ENCODE results near the gene GALNT8. TPM values are rescaled to one million over a fixed set of nuclear protein-coding genes. Genes with fewer than 3 reads are reported as not detected.
"Not testable (repeated sequence)": the region's sequence is repeated elsewhere in the genome, so short reads cannot be mapped to it uniquely, and the experiment has no call there.

The GALNT8 gene, protein sequence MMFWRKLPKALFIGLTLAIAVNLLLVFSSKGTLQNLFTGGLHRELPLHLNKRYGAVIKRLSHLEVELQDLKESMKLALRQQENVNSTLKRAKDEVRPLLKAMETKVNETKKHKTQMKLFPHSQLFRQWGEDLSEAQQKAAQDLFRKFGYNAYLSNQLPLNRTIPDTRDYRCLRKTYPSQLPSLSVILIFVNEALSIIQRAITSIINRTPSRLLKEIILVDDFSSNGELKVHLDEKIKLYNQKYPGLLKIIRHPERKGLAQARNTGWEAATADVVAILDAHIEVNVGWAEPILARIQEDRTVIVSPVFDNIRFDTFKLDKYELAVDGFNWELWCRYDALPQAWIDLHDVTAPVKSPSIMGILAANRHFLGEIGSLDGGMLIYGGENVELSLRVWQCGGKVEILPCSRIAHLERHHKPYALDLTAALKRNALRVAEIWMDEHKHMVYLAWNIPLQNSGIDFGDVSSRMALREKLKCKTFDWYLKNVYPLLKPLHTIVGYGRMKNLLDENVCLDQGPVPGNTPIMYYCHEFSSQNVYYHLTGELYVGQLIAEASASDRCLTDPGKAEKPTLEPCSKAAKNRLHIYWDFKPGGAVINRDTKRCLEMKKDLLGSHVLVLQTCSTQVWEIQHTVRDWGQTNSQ
- total RNA-seq, result under 1 TPM; 0.21 to 0.27 TPM

DNA sequence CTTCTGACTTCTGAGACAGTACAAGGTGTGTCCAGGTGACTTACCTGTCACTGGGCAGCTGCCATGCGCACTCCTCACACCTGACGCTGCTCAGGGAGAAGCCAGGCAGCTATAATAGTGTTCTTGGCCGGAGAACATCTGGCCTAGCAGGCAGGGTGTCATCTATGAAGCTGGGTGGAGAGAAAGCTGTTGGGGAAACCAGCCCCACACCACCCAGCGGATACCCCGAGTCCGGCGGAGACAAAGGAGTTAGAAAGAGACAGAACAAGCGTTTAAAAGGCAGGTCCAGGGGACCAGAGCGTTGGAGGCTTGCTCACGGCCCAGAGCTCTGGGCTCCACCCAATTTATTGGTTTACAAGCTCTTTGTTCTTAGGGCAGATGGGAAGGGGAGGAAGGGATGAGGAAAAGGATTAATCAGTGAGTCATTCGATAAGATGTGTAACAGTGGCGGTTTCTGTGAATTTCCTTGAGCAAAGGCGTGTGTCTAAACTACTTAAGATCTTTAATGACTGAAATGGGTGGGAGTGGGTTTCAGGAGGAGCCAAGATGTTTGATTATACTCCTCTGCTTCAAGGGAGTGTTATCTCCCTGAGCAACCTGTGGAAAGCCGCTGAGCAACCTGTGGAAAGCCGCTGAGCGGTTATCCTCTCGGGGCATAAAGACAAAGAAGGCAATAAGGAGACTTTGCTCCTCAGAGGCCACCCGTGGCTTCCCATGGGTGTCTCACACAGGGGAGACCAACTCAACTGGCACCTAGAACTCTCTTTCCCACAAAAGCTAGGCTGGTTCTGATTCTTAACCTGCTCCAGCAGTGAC lies at the start of gene GALNT8:
GALNT8 (plus strand) TSS at position 580 of the 816 bp plus-strand sequence. CDS start 278 bp downstream, outside the sequence.
- ChIA-PET POLR2A (no interaction called here), CTCF (no interaction called here)

DNA sequence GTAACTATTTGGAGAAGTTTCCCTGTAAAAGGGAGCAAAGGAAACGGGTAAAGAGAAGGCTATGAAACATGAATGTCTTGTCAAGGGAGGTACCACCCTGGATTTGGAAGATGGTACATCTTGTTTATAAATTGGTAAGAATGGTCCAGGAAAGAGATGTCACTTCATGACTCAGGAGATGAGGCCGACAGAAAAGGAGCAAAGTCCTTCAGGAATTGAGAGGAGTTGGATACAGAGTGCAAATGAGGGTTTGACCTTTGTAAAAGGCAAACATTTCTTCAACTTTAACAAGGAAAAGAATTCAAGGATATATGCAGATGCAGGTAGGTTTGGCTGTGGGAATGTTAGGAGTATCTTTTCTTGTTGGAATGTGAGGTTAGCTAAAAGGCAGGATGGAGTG lies 40.5 kb upstream of the GALNT8 start:
- POLR2A ChIA-PET, result no interaction called here
- CTCF ChIA-PET, result no interaction called here

DNA sequence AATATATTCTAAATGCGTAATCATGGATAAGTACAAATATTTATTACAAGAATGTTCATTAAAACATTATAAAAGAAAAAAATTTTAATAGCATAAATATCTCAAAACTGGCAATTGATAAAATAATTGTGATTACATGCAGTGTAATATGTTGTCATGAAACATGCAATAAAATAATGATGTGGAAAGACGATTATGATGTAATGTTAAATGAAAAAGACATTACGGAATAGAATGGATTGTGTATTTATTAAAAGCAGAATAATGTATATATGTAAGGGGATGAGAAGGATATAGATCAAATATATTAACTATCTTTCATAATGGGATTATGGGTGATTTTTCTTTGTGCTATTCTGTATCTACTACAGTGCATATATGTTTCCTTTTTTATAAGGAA lies 38.5 kb upstream of the GALNT8 start:
- ChIA-PET POLR2A (no interaction called here), CTCF (no interaction called here)

DNA sequence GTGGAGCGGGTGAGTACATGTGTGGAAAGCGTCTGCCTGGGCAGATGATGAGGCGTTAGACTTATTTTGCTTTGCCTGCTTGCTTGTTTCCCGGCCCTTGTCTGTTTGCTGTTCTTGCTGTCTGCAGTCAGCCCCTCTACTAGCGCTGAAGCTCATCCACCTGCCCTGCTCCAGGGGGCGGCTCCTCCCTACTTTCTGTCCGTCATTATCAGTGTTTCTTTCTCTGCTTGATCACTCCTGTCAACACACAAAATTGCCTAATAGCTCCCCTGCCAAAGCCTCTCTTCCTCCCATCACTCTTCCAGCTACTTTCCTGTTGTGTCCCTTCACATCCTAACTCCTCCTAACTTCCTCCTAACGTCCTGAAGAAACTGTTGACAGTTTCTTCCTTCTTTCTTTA lies 34.9 kb upstream of the GALNT8 start:
- ChIA-PET CTCF (no interaction called here), POLR2A (no interaction called here)

DNA sequence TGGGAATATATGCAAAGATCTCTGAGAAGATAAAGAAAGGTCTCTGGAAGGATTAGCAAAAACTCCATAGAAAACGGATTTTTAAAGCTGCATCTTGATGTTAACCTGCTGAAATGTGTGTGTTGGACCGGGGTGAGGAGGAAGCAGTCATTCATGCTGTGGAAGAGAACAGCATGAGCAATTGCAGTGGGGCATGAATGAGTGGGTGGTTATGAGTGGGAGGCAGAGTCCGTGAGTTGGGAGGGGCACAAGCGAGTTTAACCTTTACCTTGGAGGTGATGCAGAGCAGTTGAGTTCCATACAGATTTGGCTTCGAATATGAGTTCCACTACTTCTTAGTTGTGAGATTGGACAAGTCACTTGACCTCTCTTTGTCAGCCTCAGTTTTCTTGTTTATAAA lies 29.4 kb upstream of the GALNT8 start:
- ChIA-PET CTCF (no interaction called here), POLR2A (no interaction called here)

DNA sequence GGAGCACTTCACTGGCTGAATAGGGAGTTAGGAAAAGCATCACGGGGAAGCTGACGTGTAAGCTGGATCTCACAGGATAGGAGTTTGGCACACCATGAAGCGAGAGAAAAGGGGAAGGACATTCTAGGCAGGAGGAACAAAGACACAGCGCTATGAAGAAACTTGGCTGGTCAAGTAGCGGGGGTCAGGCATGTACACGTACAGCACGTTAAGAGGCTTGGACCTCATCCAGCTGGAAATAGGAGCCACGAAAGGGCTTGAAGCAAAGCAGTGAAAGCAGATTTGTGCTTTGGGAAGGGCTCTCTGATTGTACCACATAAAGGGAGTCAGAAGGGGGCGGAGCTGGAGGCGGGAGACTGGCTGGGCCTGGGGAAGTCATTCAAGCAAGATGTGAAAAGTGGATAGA lies 19.6 kb upstream of the GALNT8 start:
- ChIA-PET CTCF (interaction anchor here (0.6 kb wide), 1 partner anchor 59 kb away, joined by 3 read pairs; no protein-coding TSS in a partner anchor), POLR2A (interaction anchor here (0.6 kb wide), 1 partner anchor 169 kb away, joined by 9 read pairs; no protein-coding TSS in a partner anchor)

DNA sequence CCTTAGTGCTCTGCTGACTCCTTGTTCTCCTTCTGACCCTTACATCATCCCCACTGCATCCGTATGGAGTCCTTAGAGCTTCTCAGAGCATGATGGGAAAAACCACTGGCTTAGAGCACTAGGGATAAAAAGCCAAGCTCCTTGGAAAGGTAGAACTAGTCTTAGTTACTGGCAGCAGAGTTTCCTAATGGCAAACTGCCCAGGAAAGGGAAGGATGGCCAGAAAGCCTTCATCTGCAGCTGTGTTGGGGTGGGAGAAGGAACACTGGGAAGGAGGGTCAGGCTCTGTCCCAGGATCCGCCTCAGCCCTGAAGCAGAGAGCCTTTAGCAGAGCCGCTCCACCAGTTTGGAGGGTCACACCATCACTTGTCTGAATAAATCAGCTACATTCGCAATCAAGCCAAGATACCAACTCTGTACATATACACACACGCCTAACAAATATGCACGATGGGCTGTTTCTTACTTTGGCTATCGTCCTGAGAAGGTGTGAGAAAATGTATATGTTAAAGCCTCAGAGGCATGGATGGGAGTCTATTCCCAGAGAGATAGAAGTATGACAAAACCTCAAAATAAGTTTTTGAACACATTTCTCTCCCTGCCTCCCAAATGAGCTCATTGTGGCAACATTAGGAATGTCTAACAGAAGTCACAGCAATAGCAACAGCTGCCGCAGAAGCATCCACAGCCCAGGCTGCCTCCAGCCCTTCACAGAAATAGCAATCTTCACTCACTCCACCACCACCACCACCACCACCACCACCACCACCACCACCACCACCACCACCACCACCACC lies 18.6 kb upstream of the GALNT8 start:
- POLR2A ChIA-PET, result no interaction called here
- CTCF ChIA-PET, result no interaction called here

DNA sequence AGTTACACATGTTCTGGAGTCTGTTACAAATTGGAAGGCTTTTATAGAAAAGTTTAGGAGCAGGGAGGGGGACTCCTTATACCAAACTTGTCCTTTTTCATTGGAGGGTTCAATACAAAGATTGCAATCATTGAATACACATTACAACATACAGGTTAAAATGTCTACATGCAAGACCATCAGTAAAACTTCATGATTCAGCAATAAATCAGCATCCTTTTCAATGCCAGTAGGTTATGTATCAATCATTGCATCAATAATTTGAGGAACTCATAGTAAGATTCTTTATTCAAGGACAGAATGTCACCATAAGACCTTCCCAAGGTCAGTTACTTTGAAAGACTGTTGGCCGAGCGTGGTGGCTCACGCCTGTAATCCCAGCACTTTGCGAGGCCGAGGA lies 16.5 kb upstream of the GALNT8 start:
- POLR2A ChIA-PET, result no interaction called here

DNA sequence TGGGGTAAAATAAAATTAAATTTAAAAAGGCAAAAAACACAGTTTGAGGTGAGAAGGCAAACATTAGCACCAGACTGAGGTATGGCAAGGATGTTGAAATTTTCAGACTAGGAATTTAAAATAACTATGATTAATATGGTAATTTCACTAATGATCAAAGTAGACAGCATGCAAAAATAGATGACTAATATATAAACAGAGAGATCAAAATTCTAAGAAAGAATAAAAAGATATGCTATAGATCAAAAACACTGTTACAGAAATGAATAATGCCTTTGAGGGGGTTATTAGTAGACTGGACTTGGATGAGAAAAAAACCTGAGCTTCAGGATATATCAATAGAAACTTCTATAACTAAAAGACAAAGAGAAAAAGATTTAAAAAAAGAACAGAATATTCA lies 14.4 kb upstream of the GALNT8 start:
- POLR2A ChIA-PET, result interaction anchor here (0.6 kb wide), 1 partner anchor 384 kb away, joined by 4 read pairs; no protein-coding TSS in a partner anchor
- CTCF ChIA-PET, result interaction anchor here (1.2 kb wide), 1 partner anchor 897 kb away, joined by 4 read pairs; no protein-coding TSS in a partner anchor

More for the DNA sequence above, 16.5 kb upstream of the GALNT8 start:
- CTCF ChIA-PET, result no interaction called here

DNA sequence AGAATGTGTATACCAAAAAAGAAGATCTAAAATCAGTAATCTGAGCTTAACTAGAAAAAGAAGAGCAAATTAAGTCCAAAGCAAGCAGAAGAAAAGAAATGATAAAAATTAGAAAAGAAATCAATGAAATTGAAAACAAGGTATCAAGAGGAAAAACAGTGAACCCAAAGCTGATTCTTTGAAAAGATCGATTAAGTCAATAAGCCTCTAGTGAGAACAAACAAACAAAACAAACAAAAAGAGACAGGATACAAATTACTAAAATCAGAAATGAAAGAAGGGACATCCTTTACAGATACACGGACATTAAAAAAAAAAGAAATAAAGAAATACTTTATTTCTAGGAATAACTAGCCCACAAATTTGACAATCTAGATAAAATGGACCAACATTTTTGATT lies 12.9 kb upstream of the GALNT8 start:
- ChIA-PET CTCF (no interaction called here), POLR2A (no interaction called here)

DNA sequence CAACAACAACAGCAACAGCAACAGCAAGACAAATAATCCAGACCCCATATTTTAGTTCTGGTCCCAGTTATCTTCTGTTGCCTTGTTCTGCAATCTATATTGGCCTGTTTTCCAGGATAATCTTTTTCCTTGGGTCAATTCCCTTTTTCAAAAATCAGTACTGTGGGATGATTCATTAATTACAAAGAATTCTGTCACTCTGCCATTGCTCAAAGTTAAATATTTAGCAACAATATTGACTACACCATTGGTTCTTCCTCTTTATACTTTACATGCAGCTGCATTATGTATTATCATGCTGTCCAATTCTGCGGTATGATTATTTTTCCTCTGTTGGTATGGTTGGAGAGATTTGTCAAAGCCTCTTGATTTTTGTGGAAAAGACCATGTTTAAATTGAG lies 10.1 kb upstream of the GALNT8 start:
- POLR2A ChIA-PET, result no interaction called here
- CTCF ChIA-PET, result no interaction called here

DNA sequence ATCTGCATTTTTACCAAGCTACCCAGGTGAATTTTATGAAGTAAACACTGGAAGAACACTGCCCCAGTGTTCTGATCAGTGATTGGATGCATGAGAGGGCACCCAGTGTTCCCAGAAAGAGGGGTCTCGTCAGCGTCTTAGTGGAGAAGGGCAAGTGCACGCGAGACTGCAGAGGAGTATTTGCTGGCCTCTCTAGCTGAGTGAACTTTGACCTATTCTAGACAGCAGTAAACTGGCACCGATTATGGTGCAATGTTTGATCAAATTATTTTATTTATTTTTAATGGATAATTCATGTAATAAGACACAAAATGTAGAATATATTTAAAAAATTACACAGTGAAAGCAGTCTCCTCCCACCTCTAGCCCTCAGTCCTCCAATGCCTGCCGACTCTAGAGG lies 5.3 kb upstream of the GALNT8 start:
- POLR2A ChIA-PET, result no interaction called here

DNA sequence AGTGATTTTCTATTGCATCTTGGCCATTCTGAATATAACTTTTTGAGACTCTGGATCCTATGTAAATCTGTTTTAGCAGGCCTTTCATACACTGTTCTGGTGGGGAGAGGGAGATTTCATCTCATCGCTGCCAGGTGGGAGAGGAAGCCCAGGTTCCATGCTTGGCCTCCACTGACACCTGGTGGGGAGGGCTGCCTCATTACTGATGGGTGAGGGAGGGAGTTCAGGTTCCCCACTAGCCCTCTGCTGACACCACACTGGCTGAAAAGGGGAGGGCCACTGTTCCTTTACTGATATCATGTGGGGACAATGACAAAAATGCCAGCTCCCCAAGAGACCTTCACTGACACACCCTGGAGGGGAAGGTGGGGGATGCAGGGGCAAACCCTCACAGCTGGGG lies 2.4 kb upstream of the GALNT8 start:
- CTCF ChIA-PET, result no interaction called here

More for the DNA sequence above, 5.3 kb upstream of the GALNT8 start:
- CTCF ChIA-PET, result no interaction called here

DNA sequence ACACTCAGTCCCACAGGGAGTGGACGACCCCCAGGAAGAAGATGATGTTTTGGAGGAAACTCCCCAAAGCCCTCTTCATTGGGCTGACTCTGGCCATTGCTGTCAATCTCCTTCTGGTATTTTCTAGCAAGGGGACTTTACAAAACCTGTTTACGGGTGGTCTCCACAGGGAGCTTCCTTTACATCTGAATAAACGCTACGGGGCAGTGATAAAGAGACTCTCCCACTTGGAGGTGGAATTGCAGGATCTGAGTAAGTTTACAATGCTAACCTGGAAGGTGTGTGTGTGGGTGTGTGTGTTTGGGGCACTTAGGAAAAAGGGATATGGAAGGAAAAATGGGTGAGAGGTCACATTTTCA lies 416 bp downstream of the GALNT8 start:
- POLR2A ChIA-PET, result no interaction called here
- CTCF ChIA-PET, result no interaction called here

More for the DNA sequence above, 2.4 kb upstream of the GALNT8 start:
- POLR2A ChIA-PET, result no interaction called here

DNA sequence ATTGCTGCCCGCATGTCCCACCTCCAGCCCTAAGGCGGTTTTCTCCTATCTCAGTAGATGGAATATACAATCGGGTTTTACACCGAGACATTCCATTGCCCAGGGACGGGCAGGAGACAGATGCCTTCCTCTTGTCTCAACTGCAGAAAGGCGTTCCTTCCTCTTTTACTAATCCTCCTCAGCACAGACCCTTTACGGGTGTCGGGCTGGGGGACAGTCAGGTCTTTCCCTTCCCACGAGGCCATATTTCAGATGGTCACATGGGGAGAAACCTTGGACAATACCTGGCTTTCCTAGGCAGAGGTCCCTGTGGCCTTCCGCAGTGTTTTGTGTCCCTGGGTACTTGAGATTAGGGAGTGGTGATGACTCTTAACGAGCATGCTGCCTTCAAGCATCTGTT lies 1.4 kb downstream of the GALNT8 start:
- CTCF ChIA-PET, POLR2A ChIA-PET: not testable (repeated sequence)

DNA sequence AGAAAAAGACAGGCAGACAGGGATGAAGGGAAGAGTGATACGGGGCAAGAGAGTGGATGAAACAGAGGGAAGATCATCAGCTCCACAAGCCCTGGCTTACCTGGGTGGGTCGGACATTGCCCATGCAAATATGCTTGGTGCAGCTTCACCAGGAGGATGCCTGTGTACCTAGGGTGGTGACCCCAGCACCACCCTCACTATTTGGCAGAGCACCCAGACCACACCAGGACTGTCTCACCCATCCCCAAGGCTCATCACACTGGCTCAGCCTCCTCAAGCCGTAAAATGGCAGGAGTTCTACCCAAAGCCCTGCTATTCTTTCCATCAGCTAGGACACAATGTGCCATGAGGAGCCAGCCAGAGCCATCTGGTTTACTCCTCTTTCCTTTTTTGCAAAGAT lies 3.0 kb downstream of the GALNT8 start:
- ChIA-PET POLR2A (no interaction called here), CTCF (no interaction called here)

DNA sequence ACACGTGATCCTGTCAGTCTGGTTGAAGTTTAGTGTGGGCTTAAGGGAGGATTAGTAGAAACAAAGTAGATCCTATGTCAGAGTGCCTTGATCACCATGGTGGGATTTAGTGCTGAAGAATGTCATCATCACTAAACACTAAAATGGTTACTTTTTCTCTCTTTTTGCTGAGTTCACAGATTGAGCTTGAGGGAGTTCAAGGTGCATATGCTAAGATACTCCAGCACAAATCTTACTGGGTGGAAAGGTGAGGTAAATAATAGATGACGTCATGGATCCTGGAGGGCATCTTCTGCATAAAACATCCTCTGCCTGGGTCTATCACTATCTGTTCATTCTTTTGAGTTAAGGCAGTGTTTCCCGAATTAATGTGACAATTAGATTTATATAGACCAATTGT lies 4.9 kb downstream of the GALNT8 start:
- POLR2A ChIA-PET, result no interaction called here
- CTCF ChIA-PET, result no interaction called here

DNA sequence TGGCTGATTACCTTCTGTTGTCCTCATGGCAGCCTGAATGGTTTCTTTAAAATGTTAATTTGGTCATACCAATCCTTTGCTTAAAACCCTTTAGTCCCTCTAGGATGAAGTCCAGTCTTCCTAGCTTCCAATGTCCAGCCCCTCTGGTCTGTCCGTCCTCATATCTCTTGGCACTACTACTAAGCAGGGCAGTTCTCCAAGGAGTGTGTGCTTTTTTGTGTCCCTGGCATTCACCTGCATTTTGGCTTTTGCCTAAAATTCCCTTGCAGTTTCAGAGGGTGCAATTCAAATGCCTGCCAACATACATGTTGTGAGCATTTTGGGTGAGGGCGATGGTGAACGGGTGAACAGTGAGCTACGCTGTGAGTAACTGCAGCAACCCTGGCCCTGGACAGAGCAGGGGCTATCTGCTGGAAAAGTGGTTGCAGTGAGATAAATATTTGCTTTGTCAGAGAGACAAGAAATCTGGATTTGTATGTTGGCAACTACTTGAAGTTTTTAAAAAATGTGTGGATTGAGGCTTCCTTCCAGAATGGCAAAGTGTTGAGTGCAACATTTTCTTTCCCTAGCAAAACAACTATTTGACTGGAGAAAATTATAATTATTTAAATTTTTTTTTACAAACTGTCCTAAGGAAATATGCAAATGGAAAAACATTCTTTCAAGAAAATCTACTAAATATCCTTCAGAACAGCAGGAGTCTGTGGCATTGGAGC lies 14.6 kb downstream of the GALNT8 start:
- CTCF ChIA-PET, result no interaction called here
- POLR2A ChIA-PET, result no interaction called here

DNA sequence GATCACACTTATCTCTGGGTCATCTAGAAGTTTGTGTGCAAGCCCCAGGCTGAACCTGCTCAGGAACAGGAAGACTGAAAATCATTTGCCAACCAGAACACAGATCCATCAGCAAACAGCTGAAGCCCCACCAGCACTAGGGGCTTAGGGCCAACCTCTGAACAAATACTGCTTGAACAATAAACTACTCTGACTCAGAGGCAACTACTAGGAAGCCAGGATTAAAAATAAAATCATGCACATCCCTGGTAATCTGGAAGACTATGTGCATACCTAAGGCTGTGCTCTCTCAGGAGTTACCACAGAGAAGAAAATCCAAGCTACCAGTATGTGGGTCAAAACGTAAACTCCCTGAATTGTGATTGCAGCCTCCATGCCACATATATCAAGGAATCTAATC lies 15.9 kb downstream of the GALNT8 start:
- CTCF ChIA-PET, result no interaction called here
- POLR2A ChIA-PET, result no interaction called here

Measured in activated CD8-positive, alpha-beta memory T cell treated with anti-CD3 and anti-CD28 coated beads for 36 hours (primary cell).